Activated CD8-positive, alpha-beta memory T cell treated with anti-CD3 and anti-CD28 coated beads, Interleukin-2, amount 50 U/mL, for 1 hour (primary cell): ENCODE measurements around the gene C19orf53.

Source experiments
- DNase-seq: peaks from one replicate; pipeline ENCODE4 v3.0.0-alpha.2; 2020; ENCODE audit errors: extremely low read depth

C19orf53 gene

GRCh38 chr19:13826652-13827235 is 52.5 kb downstream of the C19orf53 start:
- no peak for DNase-seq

- DNase-seq = no peak
These were observed 53.4 kb downstream of the C19orf53 start for GRCh38 chr19:13827656-13828055.
